ENCODE results near the gene PLXNA4. TPM values are rescaled to one million over a fixed set of nuclear protein-coding genes. Genes with fewer than 3 reads are reported as not detected.

The PLXNA4 gene
- total RNA-seq, 1 experiment from 2014 or later: not detected

DNA sequence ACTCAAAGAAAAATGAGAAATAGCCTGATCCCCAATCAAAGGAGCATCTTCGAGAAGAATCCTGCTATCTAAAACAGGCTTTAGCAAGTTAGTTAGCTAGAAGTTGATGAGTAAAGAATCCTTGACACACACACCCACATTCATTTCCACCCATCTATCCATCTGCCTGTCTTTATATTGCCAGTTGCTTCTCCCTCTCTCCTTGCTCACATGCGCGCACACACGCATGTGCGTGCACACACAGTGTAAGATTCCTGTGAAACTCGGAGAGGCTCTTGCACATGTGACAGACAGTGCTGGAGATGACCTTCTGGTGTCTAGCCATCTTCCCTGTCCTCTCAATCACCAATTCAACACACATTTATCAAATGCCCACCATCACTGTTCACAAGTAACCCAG is 393.3 kb downstream of the PLXNA4 start:
- Histone ChIP-seq H2AFZ (ENCODE audit: low read depth, low read length, poor library complexity, severe bottlenecking) (no peak overlapping the region), H4K20me1 (ENCODE audit: insufficient read depth) (no peaks in the 10 kb centered on the region), H3K4me2 (ENCODE audit: low read length) (no peak overlapping the region), H3K9me3 (ENCODE audit: control insufficient read depth in 1 of 2, insufficient read depth in 1 of 2, low read depth in 1 of 2, low read length in 2 of 2) (peaks cover 0 to 10% of the 10 kb centered on the region in 2 experiments; a peak in 2 of 4 replicates), H3K9ac (ENCODE audit: low read length) (no peak overlapping the region), H3K9me2 (ENCODE audit: insufficient read depth) (no peaks in the 10 kb centered on the region), H3K79me2 (ENCODE audit: insufficient read depth, low read length) (no peaks in the 10 kb centered on the region), H3K36me3 (ENCODE audit: control insufficient read depth in 1 of 2, insufficient read depth in 2 of 2, low read length in 2 of 2) (no peaks in the 10 kb centered on the region), H3K27ac (ENCODE audit: low read depth, low read length) (no peak overlapping the region), H3K4me1 (ENCODE audit: control insufficient read depth in 1 of 2, insufficient read depth in 2 of 2, low read length in 2 of 2) (no peaks in the 10 kb centered on the region), H3K4me3 (replicated peaks in 1 of 2; ENCODE audit: low read depth in 1 of 2, low read length in 2 of 2) (no peak overlapping the region), H3K27me3 (ENCODE audit: insufficient read depth, low read length) (peaks cover 10% of the 10 kb centered on the region; the same call in 1 of the 2 replicates)
- POLR2A ChIA-PET: no interaction called here
- TF ChIP-seq CEBPB (IDR thresholded peaks at IDR 0.05; ENCODE audit: low read depth) (no peak), RAD21 (IDR thresholded peaks at IDR 0.05; ENCODE audit: low read depth) (no peak), ZBTB33 (IDR thresholded peaks at IDR 0.05; ENCODE audit: extremely low read depth, insufficient replicate concordance, low read length) (no peak), ELF1 (IDR thresholded peaks at IDR 0.05; ENCODE audit: borderline replicate concordance, low read depth) (no peak), EGR1 (IDR thresholded peaks at IDR 0.05; ENCODE audit: low read depth) (no peak), JUND (IDR thresholded peaks at IDR 0.05) (no peak), FOSL1 (IDR thresholded peaks at IDR 0.05; ENCODE audit: low read depth) (no peak), ATF3 (IDR thresholded peaks at IDR 0.05) (no peak), CBX3 (IDR thresholded peaks at IDR 0.05; ENCODE audit: low read depth) (no peak), SIN3A (IDR thresholded peaks at IDR 0.05; ENCODE audit: low read depth) (no peak), TCF7L2 (IDR thresholded peaks at IDR 0.05; ENCODE audit: borderline replicate concordance, extremely low read depth, insufficient read depth, insufficient read length) (no peak), ZFX (IDR thresholded peaks at IDR 0.05) (no peak), SP1 (IDR thresholded peaks at IDR 0.05; ENCODE audit: low read depth) (no peak), POLR2AphosphoS5 (IDR thresholded peaks at IDR 0.05; ENCODE audit: low read depth, low read length) (no peak)
- no peak for DNase-seq (ENCODE audit: low read depth, low spot score)
- BruUV-seq (replicated peaks): no TSS peak
- intact Hi-C loops (cut with micrococcal nuclease): no loop called here
- RAD21 ChIA-PET (ENCODE audit: low non-redundant PET in 1 of 2, low total read pairs in 2 of 2, uncharacterized antibody in 2 of 2, unreplicated experiment in 2 of 2): no interaction called here
- CTCF ChIA-PET: interaction anchor here (1.4 kb wide), 1 partner anchor 324 kb away, joined by 4 read pairs; no protein-coding TSS in a partner anchor
- no peak for ATAC-seq
